Measurements from ENCODE around the gene E4F1. TPM values are rescaled to one million over a fixed set of nuclear protein-coding genes. Genes with fewer than 3 reads are reported as not detected.

Gene E4F1, protein sequence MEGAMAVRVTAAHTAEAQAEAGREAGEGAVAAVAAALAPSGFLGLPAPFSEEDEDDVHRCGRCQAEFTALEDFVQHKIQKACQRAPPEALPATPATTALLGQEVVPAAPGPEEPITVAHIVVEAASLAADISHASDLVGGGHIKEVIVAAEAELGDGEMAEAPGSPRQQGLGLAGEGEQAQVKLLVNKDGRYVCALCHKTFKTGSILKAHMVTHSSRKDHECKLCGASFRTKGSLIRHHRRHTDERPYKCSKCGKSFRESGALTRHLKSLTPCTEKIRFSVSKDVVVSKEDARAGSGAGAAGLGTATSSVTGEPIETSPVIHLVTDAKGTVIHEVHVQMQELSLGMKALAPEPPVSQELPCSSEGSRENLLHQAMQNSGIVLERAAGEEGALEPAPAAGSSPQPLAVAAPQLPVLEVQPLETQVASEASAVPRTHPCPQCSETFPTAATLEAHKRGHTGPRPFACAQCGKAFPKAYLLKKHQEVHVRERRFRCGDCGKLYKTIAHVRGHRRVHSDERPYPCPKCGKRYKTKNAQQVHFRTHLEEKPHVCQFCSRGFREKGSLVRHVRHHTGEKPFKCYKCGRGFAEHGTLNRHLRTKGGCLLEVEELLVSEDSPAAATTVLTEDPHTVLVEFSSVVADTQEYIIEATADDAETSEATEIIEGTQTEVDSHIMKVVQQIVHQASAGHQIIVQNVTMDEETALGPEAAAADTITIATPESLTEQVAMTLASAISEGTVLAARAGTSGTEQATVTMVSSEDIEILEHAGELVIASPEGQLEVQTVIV
- total RNA-seq (48.1 and 55.4 TPM in 2 replicates), polyA plus RNA-seq (27.7 and 28.3 TPM in 2 replicates)

GRCh38 chr16:2223221-2223941, at the start of gene E4F1:
Gene E4F1 (plus strand): TSS chr16:2223591. CDS start chr16:2223614, 23 bp downstream.
- Histone ChIP-seq H3K4me3 (peak within 1 kb of the TSS; percentile 81), H3K4me1 (ENCODE audit: low read depth) (peaks cover 3% of the 10 kb centered on the region), H3K27ac (peak within 1 kb of the TSS; percentile 71), H3K36me3 (no peaks in the 10 kb centered on the region), H3K9me3 (ENCODE audit: low read depth) (no peaks in the 10 kb centered on the region), H3K27me3 (no peaks in the 10 kb centered on the region)
- peak; percentile 100 for DNase-seq (ENCODE audit: low read depth in 1 of 2, low spot score in 1 of 2)
- TF ChIP-seq, protein P1, sequence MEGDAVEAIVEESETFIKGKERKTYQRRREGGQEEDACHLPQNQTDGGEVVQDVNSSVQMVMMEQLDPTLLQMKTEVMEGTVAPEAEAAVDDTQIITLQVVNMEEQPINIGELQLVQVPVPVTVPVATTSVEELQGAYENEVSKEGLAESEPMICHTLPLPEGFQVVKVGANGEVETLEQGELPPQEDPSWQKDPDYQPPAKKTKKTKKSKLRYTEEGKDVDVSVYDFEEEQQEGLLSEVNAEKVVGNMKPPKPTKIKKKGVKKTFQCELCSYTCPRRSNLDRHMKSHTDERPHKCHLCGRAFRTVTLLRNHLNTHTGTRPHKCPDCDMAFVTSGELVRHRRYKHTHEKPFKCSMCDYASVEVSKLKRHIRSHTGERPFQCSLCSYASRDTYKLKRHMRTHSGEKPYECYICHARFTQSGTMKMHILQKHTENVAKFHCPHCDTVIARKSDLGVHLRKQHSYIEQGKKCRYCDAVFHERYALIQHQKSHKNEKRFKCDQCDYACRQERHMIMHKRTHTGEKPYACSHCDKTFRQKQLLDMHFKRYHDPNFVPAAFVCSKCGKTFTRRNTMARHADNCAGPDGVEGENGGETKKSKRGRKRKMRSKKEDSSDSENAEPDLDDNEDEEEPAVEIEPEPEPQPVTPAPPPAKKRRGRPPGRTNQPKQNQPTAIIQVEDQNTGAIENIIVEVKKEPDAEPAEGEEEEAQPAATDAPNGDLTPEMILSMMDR (IDR thresholded peaks at IDR 0.05; ENCODE audit: low read depth, low read length) = no peak

GRCh38 chr16:2173916-2174315, 49.5 kb upstream of the E4F1 start:
- TF ChIP-seq, protein P1 (IDR thresholded peaks at IDR 0.05; ENCODE audit: low read depth, low read length) = no peak
- H3K4me3 ChIP-seq = no peak overlapping the region
- no peaks in the 10 kb centered on the region for H3K4me1 ChIP-seq (ENCODE audit: low read depth)
- H3K36me3 ChIP-seq = peaks cover 27% of the 10 kb centered on the region
- no peaks in the 10 kb centered on the region for H3K27me3 ChIP-seq
- H3K27ac ChIP-seq = no peak overlapping the region
- DNase-seq (ENCODE audit: low read depth in 1 of 2, low spot score in 1 of 2) = no peak
- H3K9me3 ChIP-seq (ENCODE audit: low read depth) = no peaks in the 10 kb centered on the region

DNA sequence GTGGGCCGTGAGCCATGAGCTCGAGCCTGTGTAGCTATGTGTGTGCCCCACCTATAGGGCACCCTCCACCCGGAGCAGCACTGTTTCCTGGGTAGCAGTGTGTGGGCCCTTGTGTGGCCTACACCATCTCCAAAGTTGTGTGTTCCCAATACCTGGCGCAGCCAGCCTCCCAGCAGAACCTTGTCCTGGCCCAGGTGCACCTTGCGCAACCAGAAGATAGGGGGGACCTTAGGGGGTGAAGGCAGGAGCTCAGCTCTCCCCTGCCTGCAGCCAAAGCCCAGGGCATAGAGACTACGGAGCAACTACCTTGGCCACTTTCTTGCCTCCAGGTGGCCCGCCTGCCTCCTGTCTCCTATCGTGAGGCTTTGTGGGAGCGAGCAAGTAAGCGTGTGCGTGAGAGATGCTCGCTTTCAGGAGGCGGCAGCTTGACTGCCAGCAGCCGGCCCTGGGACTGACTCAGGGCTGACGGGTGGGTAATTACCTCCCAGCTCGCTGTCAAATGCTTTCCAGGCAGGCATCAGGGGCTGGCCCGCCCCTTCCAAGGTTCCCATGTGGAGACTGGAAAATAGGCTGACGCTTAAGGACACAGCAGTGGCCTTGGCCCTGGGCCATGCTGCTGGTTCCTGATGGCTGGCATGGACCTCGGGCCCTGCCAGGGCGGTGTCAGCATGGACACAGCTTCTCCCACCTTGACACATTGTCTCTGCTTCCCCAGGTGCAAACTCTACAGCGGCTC, 48.8 kb upstream of the E4F1 start:
- TF ChIP-seq, protein P1 (IDR thresholded peaks at IDR 0.05; ENCODE audit: low read depth, low read length) = no peak

DNA sequence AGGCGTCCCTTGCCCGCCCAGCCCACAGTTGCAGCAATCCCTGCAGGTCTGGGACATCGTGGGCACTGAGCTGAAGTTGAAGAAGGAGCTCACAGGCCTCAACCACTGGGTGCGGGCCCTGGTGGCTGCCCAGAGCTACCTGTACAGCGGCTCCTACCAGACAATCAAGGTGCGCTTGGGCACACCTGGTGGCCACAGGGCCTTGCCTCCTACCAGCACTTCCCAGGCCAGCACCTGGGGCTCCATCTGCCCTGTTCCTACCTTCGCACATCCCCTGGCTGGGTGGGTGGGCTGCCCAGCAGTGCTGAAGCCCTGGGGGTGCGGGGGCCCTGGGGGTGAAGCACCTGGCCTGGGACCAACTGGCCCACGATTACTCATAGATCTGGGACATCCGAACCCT, 47.9 kb upstream of the E4F1 start:
- H3K27ac ChIP-seq = no peak overlapping the region
- no peaks in the 10 kb centered on the region for H3K9me3 ChIP-seq (ENCODE audit: low read depth)
- H3K4me3 ChIP-seq = no peak overlapping the region
- H3K4me1 ChIP-seq (ENCODE audit: low read depth) = no peaks in the 10 kb centered on the region
- no peak for DNase-seq (ENCODE audit: low read depth in 1 of 2, low spot score in 1 of 2)
- no peaks in the 10 kb centered on the region for H3K27me3 ChIP-seq
- peaks cover 27% of the 10 kb centered on the region for H3K36me3 ChIP-seq
- TF ChIP-seq, protein P1 (IDR thresholded peaks at IDR 0.05; ENCODE audit: low read depth, low read length) = no peak

More for the DNA sequence above, 48.8 kb upstream of the E4F1 start:
- Histone ChIP-seq H3K36me3 (peaks cover 27% of the 10 kb centered on the region), H3K4me1 (ENCODE audit: low read depth) (no peaks in the 10 kb centered on the region), H3K9me3 (ENCODE audit: low read depth) (no peaks in the 10 kb centered on the region), H3K27ac (no peak overlapping the region), H3K4me3 (no peak overlapping the region), H3K27me3 (no peaks in the 10 kb centered on the region)
- no peak for DNase-seq (ENCODE audit: low read depth in 1 of 2, low spot score in 1 of 2)

DNA sequence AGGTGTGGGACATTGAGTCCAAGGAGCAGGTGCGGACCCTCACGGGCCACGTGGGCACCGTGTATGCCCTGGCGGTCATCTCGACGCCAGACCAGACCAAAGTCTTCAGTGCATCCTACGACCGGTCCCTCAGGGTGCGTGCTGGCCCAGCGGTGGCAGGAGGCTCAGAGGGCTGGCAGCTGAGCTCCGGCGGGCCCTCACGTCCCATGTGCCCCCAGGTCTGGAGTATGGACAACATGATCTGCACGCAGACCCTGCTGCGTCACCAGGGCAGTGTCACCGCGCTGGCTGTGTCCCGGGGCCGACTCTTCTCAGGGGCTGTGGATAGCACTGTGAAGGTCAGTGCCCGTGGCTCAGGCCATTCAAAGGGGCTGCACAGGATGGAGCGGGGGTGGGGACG, 47.3 kb upstream of the E4F1 start:
- Histone ChIP-seq H3K27ac (no peak overlapping the region), H3K9me3 (ENCODE audit: low read depth) (no peaks in the 10 kb centered on the region), H3K4me1 (ENCODE audit: low read depth) (no peaks in the 10 kb centered on the region), H3K36me3 (peaks cover 27% of the 10 kb centered on the region), H3K27me3 (no peaks in the 10 kb centered on the region), H3K4me3 (no peak overlapping the region)
- TF ChIP-seq, protein P1 (IDR thresholded peaks at IDR 0.05; ENCODE audit: low read depth, low read length) = no peak
- DNase-seq (ENCODE audit: low read depth in 1 of 2, low spot score in 1 of 2) = no peak

Measured in cardiac muscle cell (in vitro differentiated cells and primary cell).